Effector memory CD8-positive, alpha-beta T cell (primary cell): ENCODE measurements around the gene BLVRB.
"Not testable (repeated sequence)": the region's sequence is repeated elsewhere in the genome, so short reads cannot be mapped to it uniquely, and the experiment has no call there.

Experiments used
- ATAC-seq: fragments of 150-1000 bp; cut with Tn5 transposase; replicated peaks from 2 replicates; pipeline ENCODE4 v1.10.0; 2021; ENCODE audit warnings: mild to moderate bottlenecking, moderate library complexity
- DNase-seq, 3 experiments: peaks; one replicate each; pipeline ENCODE4 v3.0.0; 2021
- H3K27ac Mint-ChIP-seq, 2 donors: one replicate each; pipeline ENCODE4 v1.8.0; 2022; ENCODE audit warnings: mild to moderate bottlenecking in 2 of 2, mixed read lengths in 2 of 2, moderate library complexity in 2 of 2
- H3K27me3 Mint-ChIP-seq, 2 donors: one replicate each; pipeline ENCODE4 v1.8.0; 2022; ENCODE audit warnings: mixed read lengths in 2 of 2
- H3K36me3 Mint-ChIP-seq: one replicate; pipeline ENCODE4 v1.8.0; 2022; ENCODE audit warnings: mild to moderate bottlenecking, moderate library complexity, mixed read lengths; ENCODE audit not compliant: insufficient read depth
- H3K4me1 Mint-ChIP-seq, 2 donors: one replicate each; pipeline ENCODE4 v1.8.0; 2022; ENCODE audit warnings: low read depth in 2 of 2, mixed read lengths in 2 of 2
- H3K4me3 Mint-ChIP-seq, 2 donors: one replicate each; pipeline ENCODE4 v1.8.0; 2022; ENCODE audit warnings: mild to moderate bottlenecking in 2 of 2, mixed read lengths in 2 of 2, moderate library complexity in 2 of 2
- H3K9me3 Mint-ChIP-seq, 2 donors: one replicate each; pipeline ENCODE4 v1.8.0; 2022; ENCODE audit warnings: mixed read lengths in 2 of 2

BLVRB gene

DNA sequence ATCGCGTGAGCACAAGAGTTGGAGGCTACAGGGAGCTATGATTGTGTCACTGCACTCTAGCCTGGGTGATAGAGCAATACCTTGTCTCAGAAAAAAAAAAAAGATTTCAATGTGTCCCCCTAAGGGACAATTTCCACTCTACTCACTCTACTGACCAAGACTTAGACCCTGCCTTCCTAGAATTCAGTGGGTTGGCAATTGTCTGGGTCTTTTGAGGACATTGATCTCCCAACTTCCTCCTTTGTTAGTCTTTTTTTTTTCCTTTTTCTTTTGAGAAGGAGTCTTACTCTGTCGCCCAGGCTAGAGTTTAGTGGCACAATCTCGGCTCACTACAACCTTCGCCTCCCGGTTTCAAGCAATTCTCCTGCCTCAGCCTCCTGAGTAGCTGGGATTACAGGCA is 3.5 kb upstream of the BLVRB start:
- Mint-ChIP-seq H3K27ac (no peak overlapping the region), H3K4me1 (peaks cover 15 to 25% of the 10 kb centered on the region in 2 donors), H3K9me3 (no peaks in the 10 kb centered on the region), H3K36me3 (peaks cover 27% of the 10 kb centered on the region), H3K4me3 (no peak overlapping the region), H3K27me3 (peaks cover 6 to 21% of the 10 kb centered on the region in 2 donors)
- ATAC-seq (no peak), DNase-seq (no peak)

DNA sequence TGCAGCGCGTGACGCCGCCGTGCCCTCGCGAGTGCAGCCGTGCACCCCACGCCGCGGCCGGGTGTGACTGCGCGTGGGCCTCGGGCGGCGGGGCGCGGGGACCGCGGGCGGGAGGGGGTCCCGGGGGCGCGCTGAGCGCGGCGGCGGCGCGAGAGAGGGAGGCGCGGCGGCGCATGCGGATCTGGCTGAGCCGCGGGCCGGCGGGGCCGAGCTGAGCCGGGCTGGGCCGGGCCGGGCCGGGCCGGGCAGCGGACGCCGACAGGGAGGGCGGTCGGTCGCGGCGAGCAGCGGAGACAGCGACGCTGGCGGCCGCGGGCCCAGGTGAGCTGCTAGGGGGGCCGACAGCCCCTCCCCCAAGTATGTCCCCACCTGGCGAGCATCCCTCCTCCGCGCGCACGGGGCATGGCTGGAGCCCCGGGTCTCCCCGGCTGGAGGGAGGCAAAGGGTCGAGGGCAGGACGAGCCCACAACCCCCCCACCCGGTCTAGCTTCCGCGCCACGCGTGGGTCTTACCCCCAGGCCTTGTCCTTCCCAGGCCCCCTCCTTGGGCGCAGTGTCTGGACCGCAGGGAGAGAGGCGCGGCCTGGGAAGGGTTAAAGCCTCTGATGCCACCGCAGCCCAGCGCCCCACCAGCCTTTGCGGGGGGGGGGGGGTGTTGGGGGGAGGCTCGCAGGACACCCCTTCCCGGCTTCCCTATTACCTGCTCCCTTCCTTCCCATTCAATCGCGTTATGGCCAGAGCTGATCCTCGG is 1.6 kb upstream of the BLVRB start, which contains the start of gene SPTBN4:
SPTBN4 (plus strand) TSS at position 17 of the 750 bp plus-strand sequence. CDS start 5,621 bp downstream, outside the sequence.
- peak within 1 kb of the TSS; percentile 94 to 95 for H3K27ac Mint-ChIP-seq

DNA sequence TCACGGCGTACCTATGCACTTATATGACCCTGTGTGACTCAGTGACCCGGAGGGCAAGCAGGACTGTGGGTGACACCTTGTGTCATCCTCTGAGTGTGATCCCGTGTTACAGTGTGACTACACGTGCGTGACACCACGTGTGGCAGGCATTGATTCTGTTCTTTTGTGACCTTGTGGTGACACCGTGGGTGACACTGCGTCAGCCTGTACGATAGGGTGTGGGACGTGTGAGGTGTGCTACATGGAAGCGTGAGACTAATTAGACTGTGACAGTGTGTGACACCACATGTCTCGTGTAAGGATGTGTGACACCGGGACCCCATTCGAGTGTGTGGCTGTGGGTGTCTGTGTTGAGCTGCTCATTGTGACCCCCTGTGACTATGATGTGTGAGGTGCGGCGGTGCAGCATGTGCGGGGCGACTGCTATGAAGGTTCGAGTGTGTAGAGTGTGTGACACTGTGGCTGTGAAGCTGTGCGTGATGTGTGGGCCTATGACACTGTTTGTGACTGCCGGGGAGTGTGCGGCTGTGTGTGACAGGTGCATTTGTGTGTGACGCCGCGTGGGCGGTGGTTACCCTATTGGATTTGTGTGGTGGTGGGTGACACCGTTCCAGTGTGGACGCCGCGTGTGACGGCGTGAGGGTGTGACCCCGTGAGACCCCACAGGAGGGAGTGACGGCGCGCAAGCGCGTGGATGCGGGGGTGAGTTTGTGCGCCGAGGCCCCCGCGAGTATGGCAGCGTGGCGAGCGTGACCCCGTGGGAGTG is 857 bp upstream of the BLVRB start:
- H3K4me1 Mint-ChIP-seq, result peaks cover 20 to 25% of the 10 kb centered on the region in 2 donors
- ATAC-seq (peak; percentile 69), DNase-seq (peak in 2 of 3 experiments; percentile 84 to 87)
- H3K4me3 Mint-ChIP-seq, result peak overlapping the region; percentile 79 to 84
- H3K36me3 Mint-ChIP-seq, result peaks cover 29% of the 10 kb centered on the region
- H3K9me3 Mint-ChIP-seq, result no peaks in the 10 kb centered on the region
- H3K27me3 Mint-ChIP-seq, result peaks cover 6 to 21% of the 10 kb centered on the region in 2 donors
- H3K27ac Mint-ChIP-seq, result peak overlapping the region; percentile 94 to 95

More for the DNA sequence above, 1.6 kb upstream of the BLVRB start, which contains the start of gene SPTBN4:
- DNase-seq (no peak), ATAC-seq (no peak)
- H3K4me1 Mint-ChIP-seq, result peaks cover 15 to 25% of the 10 kb centered on the region in 2 donors
- peaks cover 27% of the 10 kb centered on the region for H3K36me3 Mint-ChIP-seq
- H3K9me3 Mint-ChIP-seq, result no peaks in the 10 kb centered on the region
- H3K4me3 Mint-ChIP-seq, result peak within 1 kb of the TSS; percentile 79 to 84
- H3K27me3 Mint-ChIP-seq, result peaks cover 6 to 21% of the 10 kb centered on the region in 2 donors

DNA sequence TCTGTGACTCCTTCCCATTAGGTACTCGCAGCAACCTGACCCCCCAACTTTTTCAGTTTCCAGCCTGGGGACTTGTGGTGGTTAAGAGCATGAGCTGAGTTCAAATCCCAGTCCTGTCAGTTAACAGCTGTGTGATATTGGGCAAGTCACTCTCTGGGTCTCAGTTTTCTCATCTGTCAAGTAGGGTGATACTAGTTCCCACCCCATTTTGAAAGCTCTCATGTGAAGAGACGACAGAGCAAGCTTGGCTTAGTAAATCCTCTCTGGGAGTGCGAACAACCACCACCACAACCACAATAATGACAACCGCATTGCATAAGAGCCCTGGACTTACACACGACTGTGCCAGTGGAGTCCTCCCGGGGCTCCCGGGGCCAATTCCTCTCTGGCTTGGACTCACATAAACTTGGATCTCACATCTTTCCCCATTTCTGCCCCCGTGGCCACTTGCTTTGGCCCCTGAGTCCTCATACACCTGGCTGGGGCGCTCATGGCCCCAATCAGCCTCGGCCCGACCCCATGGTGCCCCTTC is 454 bp downstream of the BLVRB start:
- H3K4me1 Mint-ChIP-seq, result peaks cover 20 to 26% of the 10 kb centered on the region in 2 donors
- DNase-seq (peak in 2 of 3 experiments; percentile 45 to 48), ATAC-seq (peak; percentile 6)
- peak overlapping the region; percentile 94 to 95 for H3K27ac Mint-ChIP-seq
- H3K9me3 Mint-ChIP-seq, result no peaks in the 10 kb centered on the region
- peaks cover 6 to 11% of the 10 kb centered on the region in 2 donors for H3K27me3 Mint-ChIP-seq
- H3K36me3 Mint-ChIP-seq, result peaks cover 27% of the 10 kb centered on the region
- H3K4me3 Mint-ChIP-seq, result peak overlapping the region; percentile 79 to 84

DNA sequence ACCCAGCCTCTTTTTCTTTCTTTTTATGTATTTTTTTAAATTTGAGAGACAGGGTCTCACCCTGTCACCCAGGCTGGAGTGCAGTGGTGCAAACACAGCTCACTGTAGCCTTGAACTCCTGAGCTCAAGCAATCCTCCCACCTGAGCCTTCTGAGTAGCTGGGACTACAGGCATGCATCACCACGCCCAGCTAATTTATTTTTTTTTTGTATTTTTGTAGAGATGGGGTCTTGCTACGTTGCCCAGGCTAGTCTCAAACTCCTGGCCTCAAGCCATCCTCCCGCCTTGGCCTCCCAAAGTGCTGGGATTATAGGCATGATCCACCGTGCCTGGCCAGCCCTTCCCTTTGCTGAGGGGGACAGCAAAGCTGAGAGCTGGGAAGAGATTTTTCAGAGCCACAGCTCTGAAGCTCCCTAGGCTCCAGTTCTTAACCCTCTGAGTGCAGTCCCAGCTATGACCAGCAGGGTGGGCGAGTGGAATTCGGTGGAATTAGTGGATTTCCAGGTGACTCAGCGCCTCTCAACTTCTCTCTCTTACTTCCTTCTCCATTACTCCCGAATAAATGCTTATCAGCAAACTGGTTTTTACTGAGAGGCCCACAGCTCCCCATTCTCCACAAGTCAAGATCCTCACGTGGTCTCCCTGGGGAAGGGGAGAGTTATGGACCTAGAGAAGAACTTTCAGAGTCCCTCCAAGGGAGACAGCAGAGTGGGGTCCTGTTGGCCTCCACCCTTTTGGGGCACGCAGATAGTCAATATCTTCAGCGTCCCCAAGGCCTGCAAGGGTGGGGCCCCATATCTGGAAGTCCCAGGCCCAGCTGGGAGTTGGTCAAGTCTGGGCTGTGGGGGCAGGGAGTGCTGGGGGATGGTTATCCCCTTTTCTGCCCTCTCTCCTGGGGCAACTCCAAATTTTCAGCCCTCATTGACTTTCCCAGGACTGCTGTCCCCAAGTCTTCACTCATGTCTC is 1.2 kb downstream of the BLVRB start:
- Mint-ChIP-seq H3K4me3 (peak overlapping the region; percentile 79 to 84), H3K9me3 (no peaks in the 10 kb centered on the region), H3K27me3 (peaks cover 6 to 11% of the 10 kb centered on the region in 2 donors), H3K36me3 (peaks cover 27% of the 10 kb centered on the region), H3K4me1 (peaks cover 20 to 26% of the 10 kb centered on the region in 2 donors), H3K27ac (peak overlapping the region; percentile 94 to 95)
- no peak for ATAC-seq
- DNase-seq, result peak; percentile 52 to 72 (median 58)

DNA sequence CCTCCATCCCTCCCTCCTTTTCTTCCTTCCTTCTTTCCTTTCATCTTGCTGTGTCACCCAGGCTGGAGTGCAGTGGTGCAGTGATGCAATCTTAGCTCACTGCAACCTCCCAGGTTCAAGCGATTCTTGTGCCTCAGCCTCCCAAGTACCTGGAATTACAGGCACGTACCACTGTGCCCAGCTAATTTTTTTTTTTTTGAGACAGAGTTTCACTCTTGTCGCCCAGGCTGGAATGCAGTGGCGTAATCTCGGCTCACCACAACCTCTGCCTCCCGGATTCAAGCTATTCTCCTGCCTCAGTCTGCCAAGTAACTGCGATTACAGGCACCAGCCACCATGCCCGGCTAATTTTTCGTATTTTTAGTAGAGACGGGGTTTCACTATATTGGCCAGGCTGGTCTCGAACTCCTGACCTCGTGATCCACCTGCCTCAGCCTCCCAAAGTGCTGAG is 1.9 kb downstream of the BLVRB start:
- not testable (repeated sequence) for ATAC-seq, H3K9me3 Mint-ChIP-seq, H3K4me3 Mint-ChIP-seq, DNase-seq, H3K27ac Mint-ChIP-seq
- H3K27me3 Mint-ChIP-seq, result peaks cover 6 to 11% of the 10 kb centered on the region in 2 donors
- H3K4me1 Mint-ChIP-seq, result peaks cover 20 to 26% of the 10 kb centered on the region in 2 donors
- H3K36me3 Mint-ChIP-seq, result peaks cover 27% of the 10 kb centered on the region

DNA sequence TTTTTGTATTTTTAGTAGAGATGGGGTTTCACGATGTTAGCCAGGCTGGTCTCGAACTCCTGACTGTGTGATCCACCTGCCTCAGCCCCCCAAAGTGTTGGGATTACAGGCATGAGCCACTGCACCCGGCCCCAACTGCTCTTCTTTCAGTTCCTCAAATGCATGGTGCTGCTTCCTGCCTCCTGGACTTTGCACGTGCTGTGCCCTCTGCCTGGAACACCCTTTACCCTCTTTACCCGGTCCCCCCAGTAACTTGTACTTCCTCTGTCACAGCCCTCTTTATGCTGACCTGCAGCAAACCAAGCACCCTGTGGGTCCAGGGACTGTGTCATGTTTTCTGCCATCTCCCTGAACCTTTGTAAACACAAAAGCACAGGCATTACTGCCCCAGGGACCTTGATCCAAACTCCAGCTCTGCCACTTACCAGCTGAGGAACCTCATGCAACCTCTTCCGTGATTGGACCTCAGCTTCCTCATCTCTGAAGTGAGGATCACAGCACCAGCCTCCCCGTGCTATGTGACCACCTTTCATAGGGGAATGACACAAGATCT is 3.8 kb downstream of the BLVRB start:
- no peak overlapping the region for H3K4me3 Mint-ChIP-seq
- H3K4me1 Mint-ChIP-seq, result peaks cover 20 to 23% of the 10 kb centered on the region in 2 donors
- H3K36me3 Mint-ChIP-seq, result peaks cover 26% of the 10 kb centered on the region
- ATAC-seq (no peak), DNase-seq (no peak)
- no peak overlapping the region for H3K27ac Mint-ChIP-seq
- H3K27me3 Mint-ChIP-seq, result peaks cover 6 to 8% of the 10 kb centered on the region in 2 donors
- H3K9me3 Mint-ChIP-seq, result no peaks in the 10 kb centered on the region

DNA sequence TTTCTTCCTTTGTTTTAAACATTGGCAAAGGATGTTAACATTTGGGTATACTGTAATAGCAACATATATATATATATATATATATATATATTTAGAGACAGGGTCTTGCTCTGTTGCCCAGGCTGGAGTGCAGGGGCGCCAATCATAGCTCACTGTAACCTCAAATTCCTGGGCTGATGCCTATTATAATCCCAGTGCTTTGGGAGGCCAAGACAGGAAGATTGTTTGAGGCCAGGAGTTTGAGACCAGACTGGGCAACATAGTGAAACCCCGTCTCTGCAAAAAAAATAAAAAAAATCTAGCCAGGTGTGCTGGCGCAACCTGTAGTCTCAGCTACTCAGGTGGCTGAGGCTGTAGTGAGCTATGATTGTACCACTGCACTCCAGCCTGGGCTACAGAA is 5.4 kb downstream of the BLVRB start:
- H3K27me3 Mint-ChIP-seq, result no peaks in the 10 kb centered on the region
- H3K4me1 Mint-ChIP-seq, result peaks cover 9 to 10% of the 10 kb centered on the region in 2 donors
- DNase-seq, result no peak
- no peaks in the 10 kb centered on the region for H3K9me3 Mint-ChIP-seq
- ATAC-seq, result no peak
- H3K27ac Mint-ChIP-seq, result no peak overlapping the region
- H3K4me3 Mint-ChIP-seq, result no peak overlapping the region
- peaks cover 10% of the 10 kb centered on the region for H3K36me3 Mint-ChIP-seq

DNA sequence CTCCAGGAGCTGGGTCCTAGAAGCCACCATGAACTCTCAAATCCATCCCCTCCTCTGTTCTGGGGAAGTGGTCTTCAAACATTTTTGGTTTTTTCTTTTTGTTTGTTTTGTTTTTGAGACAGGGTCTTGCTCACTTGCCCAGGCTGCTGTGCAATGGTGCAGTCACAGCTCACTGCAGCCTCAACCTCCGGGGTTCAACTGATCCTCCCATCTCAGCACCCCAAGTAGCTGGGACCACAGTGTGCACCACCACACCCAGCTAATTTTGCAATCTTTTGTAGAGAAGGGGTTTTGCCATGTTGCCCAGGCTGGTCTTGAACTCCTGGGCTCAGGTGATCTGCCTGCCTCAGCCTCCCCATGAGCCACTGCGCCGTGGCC is 7.0 kb downstream of the BLVRB start:
- Mint-ChIP-seq H3K27ac (no peak overlapping the region), H3K36me3 (peaks cover 3% of the 10 kb centered on the region), H3K27me3 (no peaks in the 10 kb centered on the region), H3K4me1 (peaks cover 2 to 5% of the 10 kb centered on the region in 2 donors), H3K9me3 (no peaks in the 10 kb centered on the region), H3K4me3 (no peak overlapping the region)
- ATAC-seq (no peak), DNase-seq (no peak)

DNA sequence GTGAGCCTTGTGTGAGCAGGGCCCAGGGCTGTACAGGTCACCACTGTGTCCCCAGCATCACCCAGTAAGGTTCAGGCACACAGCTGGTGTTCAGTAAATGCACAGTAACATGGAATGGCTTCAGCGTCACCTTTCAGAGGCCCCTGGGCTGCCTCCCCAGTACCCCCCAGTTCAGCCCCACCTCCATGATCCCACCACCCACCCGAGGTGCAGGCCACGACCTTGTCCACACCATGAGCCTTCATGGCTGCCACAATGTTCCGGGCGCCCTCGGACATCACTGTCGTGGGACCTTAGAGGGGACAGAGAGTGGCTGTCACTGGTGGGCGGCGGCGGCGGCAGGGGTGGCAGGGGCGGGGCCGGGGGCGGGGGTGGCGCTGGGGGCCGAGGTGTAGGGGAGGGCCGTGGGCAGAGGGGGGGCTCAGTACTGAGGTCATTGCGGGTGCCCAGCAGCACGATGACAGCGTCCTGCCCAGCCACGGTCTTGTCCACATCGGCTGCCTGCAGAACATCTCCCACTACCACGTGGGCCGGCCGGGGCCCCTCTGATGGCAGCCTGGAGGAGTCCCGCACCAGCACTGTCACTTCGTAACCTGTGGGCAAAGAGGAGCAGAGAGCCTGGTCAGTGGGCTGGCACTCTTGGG is 7.5 kb downstream of the BLVRB start:
- no peak overlapping the region for H3K4me3 Mint-ChIP-seq
- no peak overlapping the region for H3K27ac Mint-ChIP-seq
- H3K36me3 Mint-ChIP-seq, result peaks cover 3% of the 10 kb centered on the region
- DNase-seq (no peak), ATAC-seq (no peak)
- H3K4me1 Mint-ChIP-seq, result peaks cover 2 to 5% of the 10 kb centered on the region in 2 donors
- no peaks in the 10 kb centered on the region for H3K9me3 Mint-ChIP-seq
- H3K27me3 Mint-ChIP-seq, result no peaks in the 10 kb centered on the region

DNA sequence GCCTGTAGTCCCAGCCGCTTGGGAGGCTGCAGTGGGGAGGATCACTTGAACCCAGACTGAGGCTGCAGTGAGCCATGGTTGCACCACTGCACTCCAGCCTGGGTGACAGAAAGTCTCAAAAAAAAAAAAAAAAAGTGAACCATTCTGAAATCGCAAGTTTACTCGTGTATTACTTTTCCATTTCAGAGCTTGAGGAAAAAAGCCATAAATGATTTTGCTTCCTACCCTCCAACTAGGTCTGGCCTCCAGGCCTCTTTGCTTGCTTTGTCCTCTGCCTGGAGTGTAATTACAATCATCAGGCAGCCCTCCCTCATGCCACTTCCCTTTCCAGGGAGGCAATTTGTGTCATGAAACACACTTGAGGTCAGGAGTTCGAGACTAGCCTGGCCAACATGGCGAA is 8.5 kb downstream of the BLVRB start:
- Mint-ChIP-seq H3K4me3 (no peak overlapping the region), H3K27ac (no peak overlapping the region), H3K36me3 (peaks cover 3% of the 10 kb centered on the region), H3K4me1 (peaks cover 2 to 5% of the 10 kb centered on the region in 2 donors), H3K27me3 (no peaks in the 10 kb centered on the region), H3K9me3 (no peaks in the 10 kb centered on the region)
- DNase-seq, result no peak
- ATAC-seq, result no peak

DNA sequence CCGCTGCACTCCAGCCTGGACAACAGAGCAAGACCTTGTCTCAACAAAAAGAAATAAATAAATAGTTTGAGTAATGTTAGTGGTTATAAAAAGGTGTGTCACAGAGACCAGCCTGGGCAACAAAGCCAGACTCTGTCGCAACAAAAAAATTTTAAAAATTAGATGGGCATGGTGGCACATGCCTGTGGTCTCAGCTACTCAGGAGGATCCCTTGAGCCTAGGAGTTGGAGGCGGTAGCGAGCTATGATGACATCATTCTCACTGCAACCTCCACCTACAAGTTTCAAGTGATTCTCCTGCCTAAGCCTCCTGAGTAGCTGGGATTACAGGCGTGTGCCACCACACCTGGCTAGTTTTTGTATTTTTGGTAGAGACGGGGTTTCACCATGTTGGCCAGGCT is 11.6 kb downstream of the BLVRB start:
- H3K4me3 Mint-ChIP-seq, DNase-seq, H3K27me3 Mint-ChIP-seq, H3K9me3 Mint-ChIP-seq, H3K36me3 Mint-ChIP-seq, ATAC-seq, H3K4me1 Mint-ChIP-seq, H3K27ac Mint-ChIP-seq: not testable (repeated sequence)
